Stomach (tissue), 9 donors: ENCODE results near the gene IER5L. TPM values are rescaled to one million over a fixed set of nuclear protein-coding genes. Genes with fewer than 3 reads are reported as not detected.

Source experiments
- DNase-seq, 2 donors: peaks; one replicate each; pipeline versions ENCODE4 v3.0.0 to v3.0.0-alpha.2; 2013 to 2019
- H3K27ac ChIP-seq, 5 donors: fragments of 200-600 bp in 4 of 5; sonication (generic) in 4 of 5; one replicate each; pipeline ENCODE4 v1.5.1; 2013 to 2019; ENCODE audit warnings: mild to moderate bottlenecking in 1 of 5, moderate library complexity in 1 of 5
- H3K27me3 ChIP-seq, 3 donors: fragments of 200-600 bp; sonication (generic); one replicate each; pipeline ENCODE4 v1.5.1; 2017 to 2019; ENCODE audit warnings: mixed run types in 1 of 3
- H3K36me3 ChIP-seq, 4 donors: fragments of 200-600 bp; sonication (generic); 1 replicate in 3 of 4; 2 replicates in 1 of 4; pipeline ENCODE4 v1.5.1; 2016 to 2019
- H3K4me1 ChIP-seq, 4 donors: fragments of 200-600 bp; sonication (generic); one replicate each; pipeline ENCODE4 v1.5.1; 2016 to 2019
- H3K4me3 ChIP-seq, 4 donors: fragments of 200-600 bp; sonication (generic) in 3 of 4; one replicate each; pipeline ENCODE4 v1.5.1; 2016 to 2019; ENCODE audit warnings: mild to moderate bottlenecking in 1 of 4
- H3K9me3 ChIP-seq, 4 donors: fragments of 200-600 bp; sonication (generic); one replicate each; pipeline ENCODE4 v1.5.1; 2016 to 2019
- CTCF ChIP-seq, 7 experiments: fragments of 450-650 bp in 4 of 7; fragments of 200-600 bp in 3 of 7; sonication (generic) in 3 of 7; IDR thresholded peaks; one replicate each; pipeline ENCODE4 v1.5.1; 2016 to 2019; ENCODE audit warnings: antibody characterized with exemption in 7 of 7, control low read depth in 2 of 7, mild to moderate bottlenecking in 1 of 7
- EP300 ChIP-seq: sonication (generic); formaldehyde crosslinking; IDR thresholded peaks from one replicate; pipeline ENCODE4 v1.6.1; 2017; ENCODE audit warnings: antibody characterized with exemption
- POLR2A ChIP-seq, 4 donors: fragments of 450-650 bp; IDR thresholded peaks; one replicate each; pipeline ENCODE4 v1.6.1; 2016; ENCODE audit warnings: antibody characterized with exemption in 4 of 4, control low read depth in 2 of 4, mild to moderate bottlenecking in 1 of 4, moderate library complexity in 1 of 4
- POLR2AphosphoS5 ChIP-seq, 3 donors: sonication (generic); formaldehyde crosslinking; IDR thresholded peaks; one replicate each; pipeline ENCODE4 v1.6.1; 2016; ENCODE audit warnings: antibody characterized with exemption in 3 of 3
- WGBS, 5 donors: extraction: QIAGEN DNeasy Blood & Tissue Kit in 3 of 5; methylation state at CpG; one replicate each; pipeline versions ENCODE4 v1.1.5 to v1.1.7; 2013 to 2018; 5-methylcytosine and 5-hydroxymethylcytosine counted together
- intact Hi-C: fragments of 100-400 bp; cut with DNase I; formaldehyde crosslinking; loops from one replicate; pipeline ENCODE4 v1.15.1; 2023; ENCODE audit warnings: low total_unique reads
- polyA plus RNA-seq, 3 donors: library from polyadenylated mRNA; stranded (reverse); fragments of 200-250 nt; gene quantifications; one replicate each; pipeline ENCODE4 v1.2.3, GENCODE V29; 2013
- total RNA-seq, 5 donors: library from RNA; depleted of rRNA; stranded (reverse); fragments of >200 nt; gene quantifications; one replicate each; pipeline versions ENCODE4 v1.1.0 to v1.2.3, GENCODE V29; 2014 to 2016
- donor health status: healthy with polysubstance abuse.
- donor health status: Bipolar disorder and iron deficiency.
- donor health status: healthy.

Gene IER5L
- total and polyA plus RNA-seq, 8 donors, result 2.6 to 30.4 (median 6.2) TPM

GRCh38 chr9:129209580-129209979 is 31.5 kb upstream of the IER5L start:
- DNase-seq, result no peak

GRCh38 chr9:129209109-129209508 is 31.0 kb upstream of the IER5L start:
- Histone ChIP-seq H3K9me3 (no peaks in the 10 kb centered on the region), H3K4me3 (no peak overlapping the region), H3K36me3 (no peaks in the 10 kb centered on the region), H3K27me3 (no peaks in the 10 kb centered on the region), H3K4me1 (no peaks in the 10 kb centered on the region), H3K27ac (no peak overlapping the region)
- WGBS, 5 donors, result 61 to 83% (median 76%) methylated on average over 4 of the region's 4 CpGs
- TF ChIP-seq CTCF (IDR thresholded peaks at IDR 0.05), result no peak
- TF ChIP-seq POLR2A (IDR thresholded peaks at IDR 0.05), result no peak
- TF ChIP-seq POLR2AphosphoS5 (IDR thresholded peaks at IDR 0.05), result no peak
- no peak for TF ChIP-seq EP300
- DNase-seq, result no peak
- intact Hi-C loops, result loop anchor here (10.0 kb wide), 1 partner anchor 106 kb away; no protein-coding TSS in a partner anchor

More at GRCh38 chr9:129209580-129209979, 31.5 kb upstream of the IER5L start:
- H3K9me3 ChIP-seq, result no peaks in the 10 kb centered on the region
- no peak for TF ChIP-seq CTCF (IDR thresholded peaks at IDR 0.05)
- no peak for TF ChIP-seq POLR2AphosphoS5 (IDR thresholded peaks at IDR 0.05)
- TF ChIP-seq EP300, result no peak
- WGBS, 5 donors, result 72 to 84% (median 79%) methylated on average over 7 of the region's 7 CpGs
- H3K27ac ChIP-seq, result no peak overlapping the region
- intact Hi-C loops, result loop anchor here (10.0 kb wide), 1 partner anchor 105 kb away; no protein-coding TSS in a partner anchor
- H3K4me3 ChIP-seq, result no peak overlapping the region
- H3K36me3 ChIP-seq, result no peaks in the 10 kb centered on the region
- no peaks in the 10 kb centered on the region for H3K4me1 ChIP-seq
- no peaks in the 10 kb centered on the region for H3K27me3 ChIP-seq

- TF ChIP-seq POLR2AphosphoS5 (IDR thresholded peaks at IDR 0.05), result no peak
- TF ChIP-seq POLR2A (IDR thresholded peaks at IDR 0.05), result no peak
- TF ChIP-seq EP300, result no peak
- TF ChIP-seq CTCF (IDR thresholded peaks at IDR 0.05), result no peak
- 64 to 71% (median 65%) methylated on average over 17 of the region's 17 CpGs for WGBS, 5 donors
- intact Hi-C loops, result loop anchor here (10.0 kb wide), 1 partner anchor 106 kb away; no protein-coding TSS in a partner anchor
- H3K9me3 ChIP-seq, result no peaks in the 10 kb centered on the region
- H3K36me3 ChIP-seq, result no peaks in the 10 kb centered on the region
- peak in 1 of 2 donors; percentile 58 for DNase-seq
- H3K27ac ChIP-seq, result no peak overlapping the region
- no peak overlapping the region for H3K4me3 ChIP-seq
- peaks cover 0 to 5% (median 3%) of the 10 kb centered on the region in 4 donors for H3K4me1 ChIP-seq
- H3K27me3 ChIP-seq, result no peaks in the 10 kb centered on the region
Observed at GRCh38 chr9:129208207-129209032, 30.4 kb upstream of the IER5L start.

GRCh38 chr9:129206905-129207304 is 28.8 kb upstream of the IER5L start:
- Histone ChIP-seq H3K27ac (no peak overlapping the region), H3K9me3 (no peaks in the 10 kb centered on the region), H3K27me3 (no peaks in the 10 kb centered on the region), H3K4me3 (no peak overlapping the region), H3K36me3 (no peaks in the 10 kb centered on the region), H3K4me1 (peaks cover 5 to 9% (median 8%) of the 10 kb centered on the region in 4 donors)
- intact Hi-C loops, result loop anchor here (10.0 kb wide), 1 partner anchor 108 kb away; no protein-coding TSS in a partner anchor
- no peak for DNase-seq
- WGBS, 5 donors, result 78 to 98% (median 82%) methylated on average over 7 of the region's 7 CpGs
- TF ChIP-seq POLR2A (IDR thresholded peaks at IDR 0.05) (no peak), CTCF (IDR thresholded peaks at IDR 0.05) (no peak)
